SK-N-SH treated with all-trans-retinoic acid at 6 μM for 48 hours (cell line): Measurements from ENCODE around the gene CCDC88B.

Experiments used
- ATAC-seq: fragments of 200-7000 bp; cut with Tn5 transposase; 3 replicates; pipeline ENCODE4 v1.9.1; 2020; ENCODE audit warnings: mild to moderate bottlenecking, moderate library complexity
- ARNTL ChIP-seq: fragments of 450-650 bp; formaldehyde crosslinking; IDR thresholded peaks from 2 replicates; pipeline ENCODE4 v1.5.0; 2020; ENCODE audit warnings: low read depth, mild to moderate bottlenecking, moderate library complexity, borderline replicate concordance
- BACH2 ChIP-seq: fragments of 250-450 bp; sonication (Bioruptor Pico); IDR thresholded peaks from 2 replicates; pipeline ENCODE4 v1.9.0; 2021; ENCODE audit warnings: mild to moderate bottlenecking, borderline replicate concordance
- CREB5 ChIP-seq: fragments of 250-450 bp; sonication (Bioruptor Pico); IDR thresholded peaks from 2 replicates; pipeline ENCODE4 v1.5.1; 2020; ENCODE audit warnings: low read depth, mild to moderate bottlenecking, moderate library complexity
- CSDC2 ChIP-seq: fragments of 250-450 bp; sonication (Bioruptor Pico); IDR thresholded peaks from 2 replicates; pipeline ENCODE4 v1.5.0; 2020; ENCODE audit warnings: mild to moderate bottlenecking, moderate library complexity
- ESRRG ChIP-seq: fragments of 250-450 bp; sonication (Bioruptor Pico); IDR thresholded peaks from 2 replicates; pipeline ENCODE4 v1.6.1; 2021; ENCODE audit warnings: mild to moderate bottlenecking
- OSR1 ChIP-seq: fragments of 250-450 bp; sonication (Bioruptor Pico); IDR thresholded peaks from 2 replicates; pipeline ENCODE4 v1.8.0; 2022; ENCODE audit warnings: moderate library complexity, mild to moderate bottlenecking, inconsistent platforms
- PATZ1 ChIP-seq: fragments of 250-450 bp; sonication (Bioruptor Pico); IDR thresholded peaks from 2 replicates; pipeline ENCODE4 v1.8.0; 2020; ENCODE audit warnings: mild to moderate bottlenecking, moderate library complexity, borderline replicate concordance
- PPARA ChIP-seq: fragments of 250-450 bp; sonication (Bioruptor Pico); IDR thresholded peaks from 2 replicates; pipeline ENCODE4 v1.5.0; 2020; ENCODE audit warnings: mild to moderate bottlenecking, borderline replicate concordance
- RARB ChIP-seq: fragments of 250-450 bp; sonication (Bioruptor Pico); IDR thresholded peaks from 2 replicates; pipeline ENCODE4 v1.8.0; 2021; ENCODE audit warnings: mild to moderate bottlenecking, moderate library complexity
- SNAI2 ChIP-seq: fragments of 250-450 bp; sonication (Bioruptor Pico); IDR thresholded peaks from 2 replicates; pipeline ENCODE4 v1.5.0; 2020; ENCODE audit warnings: mild to moderate bottlenecking, moderate library complexity
- TCF4 ChIP-seq: fragments of 250-450 bp; sonication (Bioruptor Pico); IDR thresholded peaks from 2 replicates; pipeline ENCODE4 v1.8.0; 2021; ENCODE audit warnings: mild to moderate bottlenecking, moderate library complexity, borderline replicate concordance
- TOX ChIP-seq: fragments of 250-450 bp; sonication (Bioruptor Pico); IDR thresholded peaks from 2 replicates; pipeline ENCODE4 v1.8.0; 2021; ENCODE audit warnings: mild to moderate bottlenecking, moderate library complexity, borderline replicate concordance
- TSHZ2 ChIP-seq: fragments of 250-450 bp; sonication (Bioruptor Pico); IDR thresholded peaks from 2 replicates; pipeline ENCODE4 v1.5.0; 2020; ENCODE audit warnings: mild to moderate bottlenecking, moderate library complexity
- ZC3H10 ChIP-seq: fragments of 250-450 bp; sonication (Bioruptor Pico); IDR thresholded peaks from 2 replicates; pipeline ENCODE4 v1.5.1; 2021; ENCODE audit warnings: mild to moderate bottlenecking, moderate library complexity
- ZFP3 ChIP-seq: fragments of 250-450 bp; sonication (Bioruptor Pico); IDR thresholded peaks from 2 replicates; pipeline ENCODE4 v1.5.0; 2020; ENCODE audit warnings: mild to moderate bottlenecking, moderate library complexity
- ZFP30 ChIP-seq: fragments of 450-650 bp; formaldehyde crosslinking; IDR thresholded peaks from 2 replicates; pipeline ENCODE4 v1.5.0; 2022; ENCODE audit warnings: mild to moderate bottlenecking, moderate library complexity
- ZNF565 ChIP-seq: fragments of 450-650 bp; formaldehyde crosslinking; conservative IDR thresholded peaks from 2 replicates; pipeline ENCODE4 v1.5.0; 2020; ENCODE audit warnings: low read depth, mild to moderate bottlenecking, moderate library complexity
- ZNF70 ChIP-seq: fragments of 450-650 bp; formaldehyde crosslinking; IDR thresholded peaks from 2 replicates; pipeline ENCODE4 v1.5.0; 2020; ENCODE audit warnings: mild to moderate bottlenecking, moderate library complexity
- ZNF8 ChIP-seq: fragments of 450-650 bp; formaldehyde crosslinking; IDR thresholded peaks from 2 replicates; pipeline ENCODE4 v1.5.0; 2020; ENCODE audit warnings: mild to moderate bottlenecking, moderate library complexity
- TF ChIP-seq, protein P1 (sequence below): fragments of 250-450 bp; sonication (Bioruptor Pico); IDR thresholded peaks from 2 replicates; pipeline ENCODE4 v1.5.1; 2021; ENCODE audit warnings: mild to moderate bottlenecking, moderate library complexity

The CCDC88B gene

DNA sequence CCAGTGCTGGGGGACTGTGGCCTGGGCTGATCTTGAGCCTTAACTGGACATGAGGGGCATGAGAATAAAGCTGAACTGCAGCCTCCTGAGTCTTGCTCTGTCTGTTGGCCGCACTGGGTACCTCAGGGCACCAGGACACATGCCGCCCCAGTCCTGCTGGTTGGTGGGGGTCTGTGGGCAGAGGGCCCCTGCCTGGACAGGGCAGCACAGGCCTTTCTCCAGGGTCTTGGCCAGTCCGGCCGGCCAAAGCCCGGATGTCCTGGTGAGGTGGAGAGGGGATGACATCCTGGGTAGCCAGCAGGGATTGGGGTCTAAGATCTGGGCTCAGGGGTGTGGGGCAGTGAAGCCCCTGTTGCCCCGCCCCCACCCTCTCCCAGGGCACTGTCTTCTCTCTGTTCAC lies 17.4 kb downstream of the CCDC88B start:
- TF ChIP-seq ARNTL (CRISPR knock-in tag) (no peak), OSR1 (no peak), RARB (CRISPR knock-in tag) (no peak), ZNF70 (CRISPR knock-in tag) (no peak), PATZ1 (CRISPR knock-in tag) (no peak), TSHZ2 (no peak), TCF4 (CRISPR knock-in tag) (no peak), CSDC2 (CRISPR knock-in tag) (no peak), BACH2 (CRISPR knock-in tag) (no peak), CREB5 (CRISPR knock-in tag) (no peak), ZFP30 (CRISPR knock-in tag) (no peak), ZFP3 (CRISPR knock-in tag) (no peak), PPARA (CRISPR knock-in tag) (no peak), ZNF8 (CRISPR knock-in tag) (no peak), SNAI2 (no peak), ZNF565 (CRISPR knock-in tag) (no peak)

DNA sequence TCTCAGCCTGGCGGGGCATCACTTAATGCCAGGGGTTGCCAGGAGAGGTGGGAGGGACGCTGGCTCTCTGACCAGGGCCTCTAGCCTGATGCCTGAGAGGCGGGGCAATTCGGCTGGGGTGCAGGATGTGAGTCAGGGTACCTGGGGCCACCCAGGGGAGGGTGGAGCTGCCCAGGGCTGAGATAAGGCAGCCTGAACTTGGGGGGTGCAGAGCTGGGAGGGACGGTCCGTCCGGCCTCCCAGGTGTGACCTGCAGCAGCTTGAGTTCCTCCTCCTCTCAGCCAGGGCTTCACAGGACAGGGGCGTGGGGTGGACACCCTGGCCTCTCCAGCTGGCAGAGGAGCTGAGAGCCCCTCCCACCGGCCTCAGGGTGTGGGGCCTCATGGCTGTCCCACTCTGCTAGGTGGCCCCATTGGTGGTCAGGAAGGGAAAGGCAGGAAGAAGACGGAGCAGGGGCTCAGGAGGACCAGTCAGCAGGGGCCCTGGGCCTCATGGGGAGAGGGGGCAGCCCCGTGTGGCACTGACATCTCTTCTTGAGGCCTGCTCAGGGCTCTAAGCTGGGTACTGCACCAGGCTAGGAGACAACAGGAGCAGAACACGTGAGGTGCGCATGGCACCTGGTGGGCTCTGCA lies 18.0 kb downstream of the CCDC88B start:
- TF ChIP-seq ZFP3 (CRISPR knock-in tag): no peak
- TF ChIP-seq, protein P1, sequence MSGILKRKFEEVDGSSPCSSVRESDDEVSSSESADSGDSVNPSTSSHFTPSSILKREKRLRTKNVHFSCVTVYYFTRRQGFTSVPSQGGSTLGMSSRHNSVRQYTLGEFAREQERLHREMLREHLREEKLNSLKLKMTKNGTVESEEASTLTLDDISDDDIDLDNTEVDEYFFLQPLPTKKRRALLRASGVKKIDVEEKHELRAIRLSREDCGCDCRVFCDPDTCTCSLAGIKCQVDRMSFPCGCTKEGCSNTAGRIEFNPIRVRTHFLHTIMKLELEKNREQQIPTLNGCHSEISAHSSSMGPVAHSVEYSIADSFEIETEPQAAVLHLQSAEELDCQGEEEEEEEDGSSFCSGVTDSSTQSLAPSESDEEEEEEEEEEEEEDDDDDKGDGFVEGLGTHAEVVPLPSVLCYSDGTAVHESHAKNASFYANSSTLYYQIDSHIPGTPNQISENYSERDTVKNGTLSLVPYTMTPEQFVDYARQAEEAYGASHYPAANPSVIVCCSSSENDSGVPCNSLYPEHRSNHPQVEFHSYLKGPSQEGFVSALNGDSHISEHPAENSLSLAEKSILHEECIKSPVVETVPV: no peak
- no peak for TF ChIP-seq ZNF8 (CRISPR knock-in tag)
- TF ChIP-seq CREB5 (CRISPR knock-in tag): no peak
- no peak for TF ChIP-seq ZFP30 (CRISPR knock-in tag)
- TF ChIP-seq PATZ1 (CRISPR knock-in tag): no peak
- TF ChIP-seq SNAI2: no peak
- TF ChIP-seq TCF4 (CRISPR knock-in tag): no peak
- no peak for TF ChIP-seq BACH2 (CRISPR knock-in tag)
- TF ChIP-seq ESRRG (CRISPR knock-in tag): no peak
- no peak for TF ChIP-seq TOX (CRISPR knock-in tag)
- TF ChIP-seq ZC3H10 (CRISPR knock-in tag): no peak
- TF ChIP-seq CSDC2 (CRISPR knock-in tag): no peak
- no peak for TF ChIP-seq OSR1
- ATAC-seq: peak; percentile 21

More for the DNA sequence above, 17.4 kb downstream of the CCDC88B start:
- no peak for ATAC-seq
